Esophagus squamous epithelium (tissue), 4 donors: ENCODE measurements around the gene KAZN.

ENCODE experiments used
- POLR2A ChIP-seq, 4 donors: fragments of 450-650 bp; IDR thresholded peaks; one replicate each; pipeline ENCODE4 v1.6.1; 2017; ENCODE audit warnings: antibody characterized with exemption in 4 of 4, mild to moderate bottlenecking in 4 of 4, moderate library complexity in 3 of 4
- TF ChIP-seq, protein P1 (sequence below), 6 experiments: fragments of 450-650 bp in 4 of 6; fragments of 200-600 bp in 2 of 6; sonication (generic) in 2 of 6; IDR thresholded peaks; one replicate each; pipeline ENCODE4 v1.5.1; 2016 to 2019; ENCODE audit warnings: antibody characterized with exemption in 6 of 6, mild to moderate bottlenecking in 4 of 6, moderate library complexity in 4 of 6

DNA sequence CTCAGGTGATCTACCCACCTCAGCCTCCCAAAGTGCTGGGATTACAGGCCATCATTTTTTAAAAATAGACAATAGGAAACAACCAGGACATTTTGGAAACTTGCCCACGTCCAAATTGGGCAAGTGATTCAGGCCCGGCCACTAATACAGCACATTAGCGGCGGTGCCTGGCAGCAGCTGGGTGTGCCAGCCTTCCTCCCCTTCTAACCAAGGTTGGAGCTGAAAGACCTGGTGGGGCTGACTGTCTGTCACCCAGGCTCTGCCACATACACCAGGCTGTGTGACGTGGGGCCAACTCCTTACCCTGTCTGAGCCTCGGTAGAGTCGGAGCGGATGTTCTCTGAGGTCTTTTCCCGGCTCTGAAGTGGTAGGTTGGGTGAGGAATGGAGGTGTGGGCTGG, 525.4 kb downstream of the KAZN start:
- TF ChIP-seq, protein P1, sequence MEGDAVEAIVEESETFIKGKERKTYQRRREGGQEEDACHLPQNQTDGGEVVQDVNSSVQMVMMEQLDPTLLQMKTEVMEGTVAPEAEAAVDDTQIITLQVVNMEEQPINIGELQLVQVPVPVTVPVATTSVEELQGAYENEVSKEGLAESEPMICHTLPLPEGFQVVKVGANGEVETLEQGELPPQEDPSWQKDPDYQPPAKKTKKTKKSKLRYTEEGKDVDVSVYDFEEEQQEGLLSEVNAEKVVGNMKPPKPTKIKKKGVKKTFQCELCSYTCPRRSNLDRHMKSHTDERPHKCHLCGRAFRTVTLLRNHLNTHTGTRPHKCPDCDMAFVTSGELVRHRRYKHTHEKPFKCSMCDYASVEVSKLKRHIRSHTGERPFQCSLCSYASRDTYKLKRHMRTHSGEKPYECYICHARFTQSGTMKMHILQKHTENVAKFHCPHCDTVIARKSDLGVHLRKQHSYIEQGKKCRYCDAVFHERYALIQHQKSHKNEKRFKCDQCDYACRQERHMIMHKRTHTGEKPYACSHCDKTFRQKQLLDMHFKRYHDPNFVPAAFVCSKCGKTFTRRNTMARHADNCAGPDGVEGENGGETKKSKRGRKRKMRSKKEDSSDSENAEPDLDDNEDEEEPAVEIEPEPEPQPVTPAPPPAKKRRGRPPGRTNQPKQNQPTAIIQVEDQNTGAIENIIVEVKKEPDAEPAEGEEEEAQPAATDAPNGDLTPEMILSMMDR (IDR thresholded peaks at IDR 0.05): no peak
- TF ChIP-seq POLR2A (IDR thresholded peaks at IDR 0.05): no peak
